Type B pancreatic cell (in vitro differentiated cells): ENCODE results near the gene APOC3. TPM values are rescaled to one million over a fixed set of nuclear protein-coding genes. Genes with fewer than 3 reads are reported as not detected.
A peak's percentile ranks its signal among the peaks of the same experiment; 100 is the strongest.

ENCODE experiments used
- DNase-seq: peaks from one replicate; pipeline ENCODE4 v3.0.0; 2021; ENCODE audit warnings: mixed read lengths; ENCODE audit not compliant: unreplicated experiment; ENCODE audit errors: extremely low spot score
- H3K27ac Mint-ChIP-seq: 2 replicates; pipeline ENCODE4 v1.8.0; 2021; ENCODE audit warnings: mild to moderate bottlenecking, mixed read lengths
- H3K27me3 Mint-ChIP-seq: 2 replicates; pipeline ENCODE4 v1.8.0; 2021; ENCODE audit warnings: mixed read lengths
- H3K36me3 Mint-ChIP-seq: 2 replicates; pipeline ENCODE4 v1.8.0; 2021; ENCODE audit warnings: mixed read lengths
- H3K4me1 Mint-ChIP-seq: one replicate; pipeline ENCODE4 v1.8.0; 2021; ENCODE audit warnings: mixed read lengths; ENCODE audit not compliant: unreplicated experiment
- H3K4me3 Mint-ChIP-seq: 2 replicates; pipeline ENCODE4 v1.8.0; 2021; ENCODE audit warnings: mild to moderate bottlenecking, mixed read lengths
- H3K9me3 Mint-ChIP-seq: 2 replicates; pipeline ENCODE4 v1.8.0; 2021; ENCODE audit warnings: mixed read lengths
- CTCF ChIP-seq: fragments of 200-600 bp; sonication (generic); conservative IDR thresholded peaks from 2 replicates; pipeline ENCODE4 v1.5.0; 2021; ENCODE audit warnings: antibody characterized with exemption, mild to moderate bottlenecking
- total RNA-seq: library from RNA; stranded (reverse); gene quantifications from 2 replicates; pipeline ENCODE4 v1.2.1, GENCODE V29; 2021; ENCODE audit warnings: low replicate concordance

APOC3 gene
- total RNA-seq, 1 donor from 2014 or later = 21.6 TPM

- Mint-ChIP-seq H3K4me3 (no peak overlapping the region), H3K27ac (no peak overlapping the region), H3K4me1 (peaks cover 13% of the 10 kb centered on the region), H3K9me3 (no peaks in the 10 kb centered on the region), H3K27me3 (peaks cover 6% of the 10 kb centered on the region), H3K36me3 (no peaks in the 10 kb centered on the region)
- no peak for DNase-seq
- no peak for TF ChIP-seq CTCF
Observed at GRCh38 chr11:116836632-116836991, 6.9 kb downstream of the APOC3 start.

- Mint-ChIP-seq H3K4me3 (peak within 1 kb of the TSS; percentile 25), H3K9me3 (no peaks in the 10 kb centered on the region), H3K4me1 (peaks cover 13% of the 10 kb centered on the region), H3K27me3 (peaks cover 6% of the 10 kb centered on the region), H3K36me3 (no peaks in the 10 kb centered on the region), H3K27ac (peak within 1 kb of the TSS; percentile 73)
- TF ChIP-seq CTCF = no peak
- no peak for DNase-seq
Observed at GRCh38 chr11:116837231-116838091, 7.8 kb downstream of the APOC3 start, which contains the start of gene APOA1. APOA1 (minus strand) TSS chr11:116837622; CDS start chr11:116837387, 235 bp downstream.

- no peaks in the 10 kb centered on the region for H3K9me3 Mint-ChIP-seq
- no peak for TF ChIP-seq CTCF
- peaks cover 2% of the 10 kb centered on the region for H3K36me3 Mint-ChIP-seq
- DNase-seq = no peak
- peaks cover 13% of the 10 kb centered on the region for H3K4me1 Mint-ChIP-seq
- H3K27ac Mint-ChIP-seq = peak overlapping the region; percentile 73
- peaks cover 4% of the 10 kb centered on the region for H3K27me3 Mint-ChIP-seq
- no peak overlapping the region for H3K4me3 Mint-ChIP-seq
Observed at GRCh38 chr11:116838321-116839084, 8.8 kb downstream of the APOC3 start.

GRCh38 chr11:116840224-116840745, 10.6 kb downstream of the APOC3 start:
- H3K4me1 Mint-ChIP-seq = peaks cover 13% of the 10 kb centered on the region
- peak overlapping the region; percentile 43 for H3K27ac Mint-ChIP-seq
- peaks cover 9% of the 10 kb centered on the region for H3K36me3 Mint-ChIP-seq
- no peak for TF ChIP-seq CTCF
- H3K4me3 Mint-ChIP-seq = no peak overlapping the region
- DNase-seq = no peak
- H3K9me3 Mint-ChIP-seq = no peaks in the 10 kb centered on the region
- H3K27me3 Mint-ChIP-seq = no peaks in the 10 kb centered on the region

- TF ChIP-seq CTCF = no peak
- Mint-ChIP-seq H3K4me3 (no peak overlapping the region), H3K27ac (no peak overlapping the region), H3K36me3 (peaks cover 11% of the 10 kb centered on the region), H3K4me1 (peaks cover 12% of the 10 kb centered on the region), H3K27me3 (no peaks in the 10 kb centered on the region), H3K9me3 (no peaks in the 10 kb centered on the region)
- no peak for DNase-seq
Observed at GRCh38 chr11:116840746-116841296, 11.1 kb downstream of the APOC3 start.
